Fibroblast of gingiva (primary cell): Measurements from ENCODE around the gene TNFRSF8.

Experiments used
- DNase-seq: peaks from one replicate; pipeline ENCODE4 v3.0.0-alpha.2; 2011; ENCODE audit warnings: low read depth

The TNFRSF8 gene

DNA sequence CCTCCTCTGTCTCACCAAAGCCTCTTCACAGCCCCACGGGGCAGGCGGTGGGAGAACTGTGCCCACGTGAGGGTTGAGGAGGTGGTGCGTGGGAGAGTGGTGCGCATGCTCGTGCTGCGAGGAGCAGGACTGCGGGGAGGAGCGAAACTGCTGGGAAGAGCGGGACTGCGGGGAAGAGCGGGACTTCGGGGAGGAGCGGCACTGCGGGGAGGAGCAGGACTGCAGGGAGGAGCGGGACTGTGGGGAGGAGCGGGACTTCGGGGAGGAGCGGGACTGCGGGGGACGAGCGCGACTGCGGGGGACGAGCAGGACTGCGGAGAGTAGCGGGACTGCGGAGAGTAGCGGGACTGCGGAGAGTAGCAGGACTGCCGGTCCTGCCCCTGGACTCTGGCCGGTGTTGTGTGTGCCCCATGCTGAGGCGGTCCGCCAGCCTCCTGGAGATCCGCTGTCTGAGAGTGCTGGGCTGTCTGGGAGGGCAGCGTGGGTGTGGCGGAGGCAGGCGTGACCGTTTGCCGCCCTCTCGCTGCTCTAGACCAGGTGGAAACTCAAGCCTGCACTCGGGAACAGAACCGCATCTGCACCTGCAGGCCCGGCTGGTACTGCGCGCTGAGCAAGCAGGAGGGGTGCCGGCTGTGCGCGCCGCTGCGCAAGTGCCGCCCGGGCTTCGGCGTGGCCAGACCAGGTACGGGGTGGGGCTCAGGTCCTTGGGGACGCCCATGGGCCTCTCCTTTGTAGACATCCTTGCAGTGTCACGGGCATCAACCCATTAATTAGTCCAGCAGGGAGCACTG, 128.3 kb downstream of the TNFRSF8 start:
- DNase-seq, result no peak
